GM19193 (cell line): ENCODE measurements around the gene COL25A1.

ENCODE experiments used
- POLR2A ChIP-seq: IDR thresholded peaks from 4 replicates; pipeline ENCODE4 v1.6.1; 2011; ENCODE audit not compliant: insufficient read depth, insufficient read length; ENCODE audit errors: extremely low read depth

COL25A1 gene

GRCh38 chr4:109091727-109092409 lies 210.6 kb downstream of the COL25A1 start:
- no peak for TF ChIP-seq POLR2A

- no peak for TF ChIP-seq POLR2A
Observed at GRCh38 chr4:109083911-109084310, 218.5 kb downstream of the COL25A1 start.

GRCh38 chr4:109079731-109080130 lies 222.7 kb downstream of the COL25A1 start:
- TF ChIP-seq POLR2A: no peak

- no peak for TF ChIP-seq POLR2A
Observed at GRCh38 chr4:109079201-109079600, 223.3 kb downstream of the COL25A1 start.

GRCh38 chr4:109078724-109079123 lies 223.7 kb downstream of the COL25A1 start:
- no peak for TF ChIP-seq POLR2A

GRCh38 chr4:109077505-109077904 lies 225.0 kb downstream of the COL25A1 start:
- TF ChIP-seq POLR2A: no peak

- TF ChIP-seq POLR2A: no peak
Observed at GRCh38 chr4:109075621-109076020, 226.8 kb downstream of the COL25A1 start.

- no peak for TF ChIP-seq POLR2A
Observed at GRCh38 chr4:109072595-109072994, 229.9 kb downstream of the COL25A1 start.

GRCh38 chr4:109067508-109068235 lies 234.8 kb downstream of the COL25A1 start:
- no peak for TF ChIP-seq POLR2A

- no peak for TF ChIP-seq POLR2A
Observed at GRCh38 chr4:109065006-109065405, 237.5 kb downstream of the COL25A1 start.

GRCh38 chr4:109053257-109053656 lies 249.2 kb downstream of the COL25A1 start:
- TF ChIP-seq POLR2A: no peak

- no peak for TF ChIP-seq POLR2A
Observed at GRCh38 chr4:109052821-109053220, 249.6 kb downstream of the COL25A1 start.

- no peak for TF ChIP-seq POLR2A
Observed at GRCh38 chr4:109051054-109051453, 251.4 kb downstream of the COL25A1 start.

- no peak for TF ChIP-seq POLR2A
Observed at GRCh38 chr4:109049926-109050325, 252.5 kb downstream of the COL25A1 start.

GRCh38 chr4:109046471-109047201 lies 255.8 kb downstream of the COL25A1 start:
- no peak for TF ChIP-seq POLR2A
